Measurements from ENCODE around the gene CHURC1. TPM values are rescaled to one million over a fixed set of nuclear protein-coding genes. Genes with fewer than 3 reads are reported as not detected.

The CHURC1 gene
- total and polyA plus RNA-seq, 2 of the 8 experiments (the other 6 are each of a cell fraction or from before 2014, with no cell fraction given) = 50.2 to 59.3 TPM

DNA sequence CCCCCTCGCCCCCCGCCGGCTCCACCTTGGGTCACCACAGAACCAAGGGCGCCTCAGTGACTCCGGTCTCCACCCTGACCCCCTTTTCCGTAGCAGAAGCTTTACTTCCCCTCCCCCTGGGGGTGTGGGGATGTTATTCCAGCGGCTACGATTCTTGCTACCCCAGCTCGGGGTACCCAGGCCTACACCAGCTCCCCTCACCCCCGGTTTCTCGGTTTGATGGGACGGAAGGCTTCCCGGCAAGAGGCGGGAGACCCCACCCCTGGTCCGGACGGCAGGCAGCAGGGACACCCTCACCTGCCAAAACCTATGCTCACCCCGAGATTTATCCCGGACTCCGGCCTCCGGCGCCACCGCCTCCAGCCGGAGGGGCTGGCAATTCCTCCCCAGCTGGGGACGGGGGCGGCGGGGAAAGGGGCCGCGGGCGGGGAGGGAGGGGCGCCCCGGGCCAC, 57.3 kb downstream of the CHURC1 start (continued):
- TF ChIP-seq, protein P1, sequence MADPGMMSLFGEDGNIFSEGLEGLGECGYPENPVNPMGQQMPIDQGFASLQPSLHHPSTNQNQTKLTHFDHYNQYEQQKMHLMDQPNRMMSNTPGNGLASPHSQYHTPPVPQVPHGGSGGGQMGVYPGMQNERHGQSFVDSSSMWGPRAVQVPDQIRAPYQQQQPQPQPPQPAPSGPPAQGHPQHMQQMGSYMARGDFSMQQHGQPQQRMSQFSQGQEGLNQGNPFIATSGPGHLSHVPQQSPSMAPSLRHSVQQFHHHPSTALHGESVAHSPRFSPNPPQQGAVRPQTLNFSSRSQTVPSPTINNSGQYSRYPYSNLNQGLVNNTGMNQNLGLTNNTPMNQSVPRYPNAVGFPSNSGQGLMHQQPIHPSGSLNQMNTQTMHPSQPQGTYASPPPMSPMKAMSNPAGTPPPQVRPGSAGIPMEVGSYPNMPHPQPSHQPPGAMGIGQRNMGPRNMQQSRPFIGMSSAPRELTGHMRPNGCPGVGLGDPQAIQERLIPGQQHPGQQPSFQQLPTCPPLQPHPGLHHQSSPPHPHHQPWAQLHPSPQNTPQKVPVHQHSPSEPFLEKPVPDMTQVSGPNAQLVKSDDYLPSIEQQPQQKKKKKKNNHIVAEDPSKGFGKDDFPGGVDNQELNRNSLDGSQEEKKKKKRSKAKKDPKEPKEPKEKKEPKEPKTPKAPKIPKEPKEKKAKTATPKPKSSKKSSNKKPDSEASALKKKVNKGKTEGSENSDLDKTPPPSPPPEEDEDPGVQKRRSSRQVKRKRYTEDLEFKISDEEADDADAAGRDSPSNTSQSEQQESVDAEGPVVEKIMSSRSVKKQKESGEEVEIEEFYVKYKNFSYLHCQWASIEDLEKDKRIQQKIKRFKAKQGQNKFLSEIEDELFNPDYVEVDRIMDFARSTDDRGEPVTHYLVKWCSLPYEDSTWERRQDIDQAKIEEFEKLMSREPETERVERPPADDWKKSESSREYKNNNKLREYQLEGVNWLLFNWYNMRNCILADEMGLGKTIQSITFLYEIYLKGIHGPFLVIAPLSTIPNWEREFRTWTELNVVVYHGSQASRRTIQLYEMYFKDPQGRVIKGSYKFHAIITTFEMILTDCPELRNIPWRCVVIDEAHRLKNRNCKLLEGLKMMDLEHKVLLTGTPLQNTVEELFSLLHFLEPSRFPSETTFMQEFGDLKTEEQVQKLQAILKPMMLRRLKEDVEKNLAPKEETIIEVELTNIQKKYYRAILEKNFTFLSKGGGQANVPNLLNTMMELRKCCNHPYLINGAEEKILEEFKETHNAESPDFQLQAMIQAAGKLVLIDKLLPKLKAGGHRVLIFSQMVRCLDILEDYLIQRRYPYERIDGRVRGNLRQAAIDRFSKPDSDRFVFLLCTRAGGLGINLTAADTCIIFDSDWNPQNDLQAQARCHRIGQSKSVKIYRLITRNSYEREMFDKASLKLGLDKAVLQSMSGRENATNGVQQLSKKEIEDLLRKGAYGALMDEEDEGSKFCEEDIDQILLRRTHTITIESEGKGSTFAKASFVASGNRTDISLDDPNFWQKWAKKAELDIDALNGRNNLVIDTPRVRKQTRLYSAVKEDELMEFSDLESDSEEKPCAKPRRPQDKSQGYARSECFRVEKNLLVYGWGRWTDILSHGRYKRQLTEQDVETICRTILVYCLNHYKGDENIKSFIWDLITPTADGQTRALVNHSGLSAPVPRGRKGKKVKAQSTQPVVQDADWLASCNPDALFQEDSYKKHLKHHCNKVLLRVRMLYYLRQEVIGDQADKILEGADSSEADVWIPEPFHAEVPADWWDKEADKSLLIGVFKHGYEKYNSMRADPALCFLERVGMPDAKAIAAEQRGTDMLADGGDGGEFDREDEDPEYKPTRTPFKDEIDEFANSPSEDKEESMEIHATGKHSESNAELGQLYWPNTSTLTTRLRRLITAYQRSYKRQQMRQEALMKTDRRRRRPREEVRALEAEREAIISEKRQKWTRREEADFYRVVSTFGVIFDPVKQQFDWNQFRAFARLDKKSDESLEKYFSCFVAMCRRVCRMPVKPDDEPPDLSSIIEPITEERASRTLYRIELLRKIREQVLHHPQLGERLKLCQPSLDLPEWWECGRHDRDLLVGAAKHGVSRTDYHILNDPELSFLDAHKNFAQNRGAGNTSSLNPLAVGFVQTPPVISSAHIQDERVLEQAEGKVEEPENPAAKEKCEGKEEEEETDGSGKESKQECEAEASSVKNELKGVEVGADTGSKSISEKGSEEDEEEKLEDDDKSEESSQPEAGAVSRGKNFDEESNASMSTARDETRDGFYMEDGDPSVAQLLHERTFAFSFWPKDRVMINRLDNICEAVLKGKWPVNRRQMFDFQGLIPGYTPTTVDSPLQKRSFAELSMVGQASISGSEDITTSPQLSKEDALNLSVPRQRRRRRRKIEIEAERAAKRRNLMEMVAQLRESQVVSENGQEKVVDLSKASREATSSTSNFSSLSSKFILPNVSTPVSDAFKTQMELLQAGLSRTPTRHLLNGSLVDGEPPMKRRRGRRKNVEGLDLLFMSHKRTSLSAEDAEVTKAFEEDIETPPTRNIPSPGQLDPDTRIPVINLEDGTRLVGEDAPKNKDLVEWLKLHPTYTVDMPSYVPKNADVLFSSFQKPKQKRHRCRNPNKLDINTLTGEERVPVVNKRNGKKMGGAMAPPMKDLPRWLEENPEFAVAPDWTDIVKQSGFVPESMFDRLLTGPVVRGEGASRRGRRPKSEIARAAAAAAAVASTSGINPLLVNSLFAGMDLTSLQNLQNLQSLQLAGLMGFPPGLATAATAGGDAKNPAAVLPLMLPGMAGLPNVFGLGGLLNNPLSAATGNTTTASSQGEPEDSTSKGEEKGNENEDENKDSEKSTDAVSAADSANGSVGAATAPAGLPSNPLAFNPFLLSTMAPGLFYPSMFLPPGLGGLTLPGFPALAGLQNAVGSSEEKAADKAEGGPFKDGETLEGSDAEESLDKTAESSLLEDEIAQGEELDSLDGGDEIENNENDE (IDR thresholded peaks at IDR 0.05; ENCODE audit: insufficient replicate concordance, low read length) = no peak
- peak; percentile 28 for TF ChIP-seq KDM4A (IDR thresholded peaks at IDR 0.05; ENCODE audit: low read depth, low read length, severe bottlenecking)
